Left ventricle myocardium inferior (tissue), 1 donor: ENCODE data around the gene CREB5. TPM values are rescaled to one million over a fixed set of nuclear protein-coding genes. Genes with fewer than 3 reads are reported as not detected.

Experiments
- DNase-seq: peaks from one replicate; pipeline ENCODE4 v3.0.0-alpha.2; 2020
- H3K27ac ChIP-seq: fragments of 200-600 bp; replicated peaks from 2 replicates; pipeline ENCODE4 v1.8.0; 2021
- H3K27me3 ChIP-seq: fragments of 200-600 bp; 2 replicates; pipeline ENCODE4 v1.8.0; 2021; ENCODE audit warnings: low read depth
- H3K36me3 ChIP-seq: fragments of 200-600 bp; 2 replicates; pipeline ENCODE4 v1.8.0; 2021
- H3K4me1 ChIP-seq: fragments of 200-600 bp; 2 replicates; pipeline ENCODE4 v1.8.0; 2021
- H3K4me3 ChIP-seq: fragments of 200-600 bp; 2 replicates; pipeline ENCODE4 v1.8.0; 2021; ENCODE audit warnings: mild to moderate bottlenecking, moderate library complexity
- H3K9me3 ChIP-seq: fragments of 200-600 bp; replicated peaks from 2 replicates; pipeline ENCODE4 v1.8.0; 2021
- intact Hi-C: fragments of 100-400 bp; cut with micrococcal nuclease; formaldehyde crosslinking; loops from one replicate; pipeline ENCODE4 v1.11.0; 2022
- total RNA-seq: library from RNA; stranded (reverse); fragmentation: NEBNext Ultra II Directional; extraction: Animal tissue kit (Norgen Biotek cat#: 25700); gene quantifications from one replicate; pipeline ENCODE4 v1.2.1, GENCODE V29; 2021
- TF ChIP-seq, protein P1 (sequence below): fragments of 200-600 bp; IDR thresholded peaks from 2 replicates; pipeline ENCODE4 v1.8.0; 2021; ENCODE audit warnings: antibody characterized with exemption, mild to moderate bottlenecking, borderline replicate concordance
- donor health status: DM: no; HTN: yes; CAD: no; lungs with severe emphysema.

CREB5 gene
- total RNA-seq, 1 donor from 2014 or later: 9.8 TPM

DNA sequence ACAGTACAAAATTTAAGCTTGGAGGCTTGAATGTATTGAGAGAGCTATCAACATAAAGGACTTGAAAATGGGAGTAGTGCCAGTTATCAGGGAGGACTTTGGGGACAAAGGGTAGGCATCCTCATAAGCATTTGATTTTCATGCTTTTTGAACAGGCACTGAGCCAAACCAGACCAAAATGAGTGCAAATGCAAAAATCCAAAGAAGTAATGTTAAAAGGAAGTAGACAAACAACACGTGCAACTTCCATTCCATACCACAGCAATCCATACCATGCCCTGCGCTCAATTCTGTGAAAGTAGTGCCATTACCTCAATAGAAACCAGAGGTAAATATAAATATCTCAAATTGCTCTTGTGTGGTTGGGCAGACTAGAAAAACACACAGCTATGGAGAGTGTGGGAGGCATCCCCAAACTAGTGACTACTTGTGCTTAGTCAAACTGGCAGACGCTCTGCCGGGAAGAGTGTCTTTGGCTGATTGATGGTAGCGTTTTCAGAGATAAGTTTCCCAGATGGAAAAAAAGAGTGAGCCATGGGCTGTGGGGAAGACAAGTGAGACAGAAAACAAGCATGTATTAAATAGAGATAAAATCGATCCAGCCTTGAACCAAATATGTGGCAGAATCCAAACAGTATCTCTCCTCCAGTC lies 161.5 kb downstream of the CREB5 start:
- Histone ChIP-seq H3K4me3 (no peak overlapping the region), H3K27me3 (no peaks in the 10 kb centered on the region), H3K27ac (no peak overlapping the region), H3K4me1 (peaks cover 30% of the 10 kb centered on the region), H3K36me3 (no peaks in the 10 kb centered on the region), H3K9me3 (no peaks in the 10 kb centered on the region)
- intact Hi-C loops: no loop called here
- TF ChIP-seq, protein P1, sequence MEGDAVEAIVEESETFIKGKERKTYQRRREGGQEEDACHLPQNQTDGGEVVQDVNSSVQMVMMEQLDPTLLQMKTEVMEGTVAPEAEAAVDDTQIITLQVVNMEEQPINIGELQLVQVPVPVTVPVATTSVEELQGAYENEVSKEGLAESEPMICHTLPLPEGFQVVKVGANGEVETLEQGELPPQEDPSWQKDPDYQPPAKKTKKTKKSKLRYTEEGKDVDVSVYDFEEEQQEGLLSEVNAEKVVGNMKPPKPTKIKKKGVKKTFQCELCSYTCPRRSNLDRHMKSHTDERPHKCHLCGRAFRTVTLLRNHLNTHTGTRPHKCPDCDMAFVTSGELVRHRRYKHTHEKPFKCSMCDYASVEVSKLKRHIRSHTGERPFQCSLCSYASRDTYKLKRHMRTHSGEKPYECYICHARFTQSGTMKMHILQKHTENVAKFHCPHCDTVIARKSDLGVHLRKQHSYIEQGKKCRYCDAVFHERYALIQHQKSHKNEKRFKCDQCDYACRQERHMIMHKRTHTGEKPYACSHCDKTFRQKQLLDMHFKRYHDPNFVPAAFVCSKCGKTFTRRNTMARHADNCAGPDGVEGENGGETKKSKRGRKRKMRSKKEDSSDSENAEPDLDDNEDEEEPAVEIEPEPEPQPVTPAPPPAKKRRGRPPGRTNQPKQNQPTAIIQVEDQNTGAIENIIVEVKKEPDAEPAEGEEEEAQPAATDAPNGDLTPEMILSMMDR: no peak
- DNase-seq: no peak

DNA sequence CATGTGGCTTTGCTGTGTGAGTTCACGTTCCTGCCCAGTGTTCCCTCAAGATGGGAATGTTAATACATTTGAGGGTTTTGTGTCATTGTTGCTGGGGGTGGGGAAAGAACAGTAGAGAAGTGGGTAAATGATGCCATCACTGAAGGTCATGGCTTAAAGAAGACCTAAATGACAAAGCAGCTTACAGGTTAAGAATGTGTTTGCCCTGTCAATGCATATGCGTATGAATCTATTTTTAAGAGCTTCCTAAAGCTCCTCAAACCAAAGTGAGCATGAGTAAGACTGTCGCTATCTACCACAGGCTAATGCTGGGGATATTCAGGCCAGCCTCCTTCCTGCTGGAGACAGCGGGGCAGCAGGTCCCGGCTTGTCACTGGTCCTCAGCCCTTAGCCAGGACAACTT lies 162.9 kb downstream of the CREB5 start:
- TF ChIP-seq, protein P1: no peak
- no peaks in the 10 kb centered on the region for H3K27me3 ChIP-seq
- H3K4me3 ChIP-seq: no peak overlapping the region
- DNase-seq: no peak
- intact Hi-C loops: no loop called here
- peaks cover 30% of the 10 kb centered on the region for H3K4me1 ChIP-seq
- no peak overlapping the region for H3K27ac ChIP-seq
- no peaks in the 10 kb centered on the region for H3K36me3 ChIP-seq
- H3K9me3 ChIP-seq: no peaks in the 10 kb centered on the region

DNA sequence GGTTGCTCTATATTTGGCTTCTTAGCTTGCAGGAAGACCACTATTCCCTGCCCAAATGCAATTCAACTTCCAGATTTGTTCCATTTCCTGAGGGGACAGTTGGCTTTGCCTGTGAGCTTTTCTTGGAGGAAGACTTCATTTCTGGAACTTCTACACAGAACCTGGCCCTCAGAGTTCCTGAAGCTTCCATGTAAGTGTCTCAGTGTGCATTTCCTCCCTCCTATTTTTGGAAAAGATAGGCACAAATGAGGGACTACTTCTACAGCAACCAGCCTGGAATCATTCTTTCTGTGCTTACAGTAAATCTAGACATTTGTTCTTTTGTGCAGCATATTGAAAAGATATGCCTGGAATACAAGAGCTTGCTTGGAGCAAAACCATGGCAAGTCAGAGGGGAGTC lies 164.3 kb downstream of the CREB5 start:
- no peak for DNase-seq
- no peaks in the 10 kb centered on the region for H3K36me3 ChIP-seq
- no peak overlapping the region for H3K4me3 ChIP-seq
- TF ChIP-seq, protein P1: no peak
- H3K27me3 ChIP-seq: no peaks in the 10 kb centered on the region
- intact Hi-C loops: no loop called here
- H3K27ac ChIP-seq: no peak overlapping the region
- H3K4me1 ChIP-seq: peaks cover 30% of the 10 kb centered on the region
- no peaks in the 10 kb centered on the region for H3K9me3 ChIP-seq

DNA sequence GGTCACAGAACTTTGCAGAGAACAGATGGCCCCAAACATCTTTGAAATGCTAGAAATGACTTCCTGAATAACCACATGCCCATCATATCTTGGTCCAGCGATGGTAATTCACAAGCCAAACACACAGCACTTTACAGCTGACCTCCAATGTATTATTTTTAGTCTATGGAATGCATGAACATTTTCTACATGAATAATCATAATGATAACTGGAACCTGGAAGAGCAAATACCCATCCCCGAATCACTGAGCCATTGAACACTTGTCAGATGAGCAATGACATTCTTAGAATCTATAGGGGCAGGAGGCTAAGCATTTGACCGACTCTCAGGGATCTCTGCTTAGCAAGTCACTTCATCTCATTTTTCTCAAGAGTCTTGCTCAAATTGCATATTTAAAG lies 167.3 kb downstream of the CREB5 start:
- no peaks in the 10 kb centered on the region for H3K27me3 ChIP-seq
- no peaks in the 10 kb centered on the region for H3K9me3 ChIP-seq
- H3K4me3 ChIP-seq: no peak overlapping the region
- TF ChIP-seq, protein P1: no peak
- no peak for DNase-seq
- H3K4me1 ChIP-seq: peaks cover 11% of the 10 kb centered on the region
- intact Hi-C loops: no loop called here
- no peaks in the 10 kb centered on the region for H3K36me3 ChIP-seq
- no peak overlapping the region for H3K27ac ChIP-seq

DNA sequence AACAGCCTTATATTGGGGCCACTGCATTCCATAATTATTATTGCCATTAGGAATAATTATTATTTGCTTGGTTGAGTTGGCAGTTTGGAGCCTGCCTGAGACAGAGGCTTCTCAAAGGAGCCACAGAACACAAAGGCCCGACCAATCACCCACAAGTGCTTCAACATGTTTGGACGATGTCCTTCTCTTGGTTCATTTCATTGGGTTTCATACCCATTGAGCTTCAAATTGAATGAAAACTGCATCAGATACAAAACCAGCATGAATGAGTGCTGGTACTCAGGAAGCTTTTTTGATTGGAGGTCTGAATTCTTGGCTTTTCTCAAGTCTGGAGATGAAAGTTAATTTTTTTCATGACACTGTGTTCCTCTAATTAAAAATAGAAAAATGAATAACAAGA lies 168.3 kb downstream of the CREB5 start:
- TF ChIP-seq, protein P1: no peak
- H3K9me3 ChIP-seq: no peaks in the 10 kb centered on the region
- peaks cover 11% of the 10 kb centered on the region for H3K4me1 ChIP-seq
- intact Hi-C loops: no loop called here
- no peak overlapping the region for H3K27ac ChIP-seq
- no peak overlapping the region for H3K4me3 ChIP-seq
- no peaks in the 10 kb centered on the region for H3K36me3 ChIP-seq
- DNase-seq: no peak
- no peaks in the 10 kb centered on the region for H3K27me3 ChIP-seq
